ENCODE measurements around the gene RNF213. TPM values are rescaled to one million over a fixed set of nuclear protein-coding genes. Genes with fewer than 3 reads are reported as not detected.

RNF213 gene
- polyA plus RNA-seq, 1 of the 3 experiments (the other 2 are of a cell fraction) = 57.5 TPM

- WGBS (ENCODE audit: low lambda C conversion rate) = 36% methylated on average over 18 of the region's 24 CpGs
- Histone ChIP-seq H3K4me2 (no peak overlapping the region), H2AFZ (ENCODE audit: low read depth) (no peak overlapping the region), H3K9ac (no peak overlapping the region), H4K20me1 (ENCODE audit: insufficient read depth) (no peaks in the 10 kb centered on the region), H3K9me3 (no peaks in the 10 kb centered on the region), H3K79me2 (ENCODE audit: insufficient read depth) (no peaks in the 10 kb centered on the region), H3K4me1 (ENCODE audit: control insufficient read depth in 1 of 2, insufficient read depth in 2 of 2, low read depth in 1 of 2, low read length in 1 of 2) (no peaks in the 10 kb centered on the region; a peak in 1 of 4 replicates), H3K27ac (ENCODE audit: low read depth in 2 of 2, low read length in 1 of 2) (no peak overlapping the region), H3K36me3 (replicated peaks in 1 of 2; ENCODE audit: control insufficient read depth in 1 of 2, insufficient read depth in 2 of 2, low read length in 1 of 2) (peaks cover 3 to 24% of the 10 kb centered on the region in 2 experiments), H3K9me2 (no peaks in the 10 kb centered on the region), H3F3A (replicated peaks; ENCODE audit: insufficient read depth) (peaks cover 6% of the 10 kb centered on the region), H3K4me3 (ENCODE audit: low read depth in 2 of 2, low read length in 1 of 2) (no peak overlapping the region; a peak in 1 of 4 replicates), H3K27me3 (ENCODE audit: insufficient read depth) (no peaks in the 10 kb centered on the region)
- DNase-seq = peak; percentile 98
- TF ChIP-seq, protein P1, sequence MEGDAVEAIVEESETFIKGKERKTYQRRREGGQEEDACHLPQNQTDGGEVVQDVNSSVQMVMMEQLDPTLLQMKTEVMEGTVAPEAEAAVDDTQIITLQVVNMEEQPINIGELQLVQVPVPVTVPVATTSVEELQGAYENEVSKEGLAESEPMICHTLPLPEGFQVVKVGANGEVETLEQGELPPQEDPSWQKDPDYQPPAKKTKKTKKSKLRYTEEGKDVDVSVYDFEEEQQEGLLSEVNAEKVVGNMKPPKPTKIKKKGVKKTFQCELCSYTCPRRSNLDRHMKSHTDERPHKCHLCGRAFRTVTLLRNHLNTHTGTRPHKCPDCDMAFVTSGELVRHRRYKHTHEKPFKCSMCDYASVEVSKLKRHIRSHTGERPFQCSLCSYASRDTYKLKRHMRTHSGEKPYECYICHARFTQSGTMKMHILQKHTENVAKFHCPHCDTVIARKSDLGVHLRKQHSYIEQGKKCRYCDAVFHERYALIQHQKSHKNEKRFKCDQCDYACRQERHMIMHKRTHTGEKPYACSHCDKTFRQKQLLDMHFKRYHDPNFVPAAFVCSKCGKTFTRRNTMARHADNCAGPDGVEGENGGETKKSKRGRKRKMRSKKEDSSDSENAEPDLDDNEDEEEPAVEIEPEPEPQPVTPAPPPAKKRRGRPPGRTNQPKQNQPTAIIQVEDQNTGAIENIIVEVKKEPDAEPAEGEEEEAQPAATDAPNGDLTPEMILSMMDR (IDR thresholded peaks at IDR 0.05) = peak; percentile 99
- TF ChIP-seq RAD21 (IDR thresholded peaks at IDR 0.05; ENCODE audit: low read length) (peak; percentile 99), SMC3 (IDR thresholded peaks at IDR 0.05; ENCODE audit: low read depth, low read length) (peak; percentile 98)
- TF ChIP-seq, protein P2, sequence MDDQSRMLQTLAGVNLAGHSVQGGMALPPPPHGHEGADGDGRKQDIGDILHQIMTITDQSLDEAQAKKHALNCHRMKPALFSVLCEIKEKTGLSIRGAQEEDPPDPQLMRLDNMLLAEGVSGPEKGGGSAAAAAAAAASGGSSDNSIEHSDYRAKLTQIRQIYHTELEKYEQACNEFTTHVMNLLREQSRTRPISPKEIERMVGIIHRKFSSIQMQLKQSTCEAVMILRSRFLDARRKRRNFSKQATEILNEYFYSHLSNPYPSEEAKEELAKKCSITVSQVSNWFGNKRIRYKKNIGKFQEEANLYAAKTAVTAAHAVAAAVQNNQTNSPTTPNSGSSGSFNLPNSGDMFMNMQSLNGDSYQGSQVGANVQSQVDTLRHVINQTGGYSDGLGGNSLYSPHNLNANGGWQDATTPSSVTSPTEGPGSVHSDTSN (IDR thresholded peaks at IDR 0.05) = no peak
- CTCF ChIA-PET = interaction anchor here (0.5 to 6.5 kb wide), 98 partner anchors 10 to 675 kb away, joined by 3 to 81 read pairs (median 4); partner anchors contain the start of genes ENDOV, NPTX1 and RPTOR
- POLR2A ChIA-PET = interaction anchor here (0.7 to 1.3 kb wide), 3 partner anchors 10 to 28 kb away, joined by 3 to 4 read pairs (median 3); no protein-coding TSS in a partner anchor
Observed at GRCh38 chr17:80426671-80427326, 166.1 kb downstream of the RNF213 start.

DNA sequence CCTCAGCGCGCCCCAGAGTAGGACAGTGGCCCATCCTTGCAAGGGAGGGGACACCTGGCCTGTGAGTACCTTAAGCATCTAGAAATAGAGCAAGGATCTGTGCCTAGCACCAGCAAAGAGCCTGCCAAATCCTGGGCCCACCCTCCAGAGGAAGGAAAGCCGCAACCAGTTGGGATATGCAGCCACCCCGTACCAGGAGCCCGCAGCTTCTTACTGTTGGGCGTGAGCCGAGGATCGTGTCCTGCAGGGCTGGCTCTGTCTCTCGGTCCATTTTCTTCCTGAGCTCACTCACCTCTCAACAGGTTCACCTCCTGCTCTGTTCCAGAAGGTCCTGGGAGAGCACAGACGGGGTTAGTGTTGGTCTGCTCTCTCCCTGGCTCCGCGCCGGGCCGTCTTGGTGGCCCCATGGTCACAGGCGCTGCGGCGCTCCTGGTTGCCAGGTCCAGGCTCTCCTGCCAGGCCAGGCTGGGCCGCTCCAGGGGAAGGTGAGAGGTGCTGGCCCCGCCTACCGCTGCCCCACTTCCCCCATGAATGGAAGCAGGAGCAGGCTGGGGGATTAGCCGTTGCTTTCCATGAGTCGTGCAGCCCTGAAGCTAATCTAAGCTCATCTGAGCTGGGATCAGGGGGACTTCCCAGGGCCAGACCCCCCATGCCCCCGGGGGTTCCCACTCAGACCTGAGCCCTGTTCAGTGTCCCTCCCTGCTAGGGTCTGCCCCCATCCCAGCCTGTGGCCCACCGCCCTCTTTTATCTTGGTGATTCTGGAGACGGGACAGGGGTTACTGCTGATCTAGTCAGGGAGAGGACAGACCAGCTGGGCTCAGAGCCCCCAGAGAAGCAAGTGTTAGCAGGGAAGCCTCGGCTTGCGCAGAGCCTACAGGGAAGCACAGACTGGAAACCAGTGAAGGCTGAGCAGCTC, 167.0 kb downstream of the RNF213 start:
- WGBS (ENCODE audit: low lambda C conversion rate) = 85% methylated on average over 21 of the region's 27 CpGs
- POLR2A ChIA-PET = interaction anchor here (0.7 to 1.3 kb wide), 4 partner anchors 10 to 27 kb away, joined by 3 to 4 read pairs (median 3); no protein-coding TSS in a partner anchor

More for the DNA sequence above, 167.0 kb downstream of the RNF213 start:
- no peak for TF ChIP-seq NRF1 (IDR thresholded peaks at IDR 0.05; ENCODE audit: low read depth, low read length)
- Histone ChIP-seq H3K9ac (no peak overlapping the region), H3K27ac (ENCODE audit: low read depth in 2 of 2, low read length in 1 of 2) (no peak overlapping the region), H3K9me2 (no peaks in the 10 kb centered on the region), H3K27me3 (ENCODE audit: insufficient read depth) (no peaks in the 10 kb centered on the region), H3K4me2 (no peak overlapping the region), H3K36me3 (replicated peaks in 1 of 2; ENCODE audit: control insufficient read depth in 1 of 2, insufficient read depth in 2 of 2, low read length in 1 of 2) (peaks cover 3 to 24% of the 10 kb centered on the region in 2 experiments), H3K4me1 (ENCODE audit: control insufficient read depth in 1 of 2, insufficient read depth in 2 of 2, low read depth in 1 of 2, low read length in 1 of 2) (no peaks in the 10 kb centered on the region; a peak in 1 of 4 replicates), H3K79me2 (ENCODE audit: insufficient read depth) (no peaks in the 10 kb centered on the region), H3F3A (replicated peaks; ENCODE audit: insufficient read depth) (peaks cover 6% of the 10 kb centered on the region), H3K4me3 (ENCODE audit: low read depth in 2 of 2, low read length in 1 of 2) (no peak overlapping the region), H3K9me3 (no peaks in the 10 kb centered on the region), H4K20me1 (ENCODE audit: insufficient read depth) (no peaks in the 10 kb centered on the region), H2AFZ (ENCODE audit: low read depth) (no peak overlapping the region)
- DNase-seq = peak; percentile 56
- CTCF ChIA-PET = interaction anchor here (0.5 to 6.5 kb wide), 100 partner anchors 10 to 674 kb away, joined by 3 to 81 read pairs (median 4); partner anchors contain the start of genes ENDOV, NPTX1 and RPTOR

All from SK-N-SH (cell line).